ENCODE results near the gene CTNNA2. TPM values are rescaled to one million over a fixed set of nuclear protein-coding genes. Genes with fewer than 3 reads are reported as not detected.

Gene CTNNA2
- total and polyA plus RNA-seq, 5 donors: 0.08 to 0.42 (median 0.11) TPM; not detected in 1

DNA sequence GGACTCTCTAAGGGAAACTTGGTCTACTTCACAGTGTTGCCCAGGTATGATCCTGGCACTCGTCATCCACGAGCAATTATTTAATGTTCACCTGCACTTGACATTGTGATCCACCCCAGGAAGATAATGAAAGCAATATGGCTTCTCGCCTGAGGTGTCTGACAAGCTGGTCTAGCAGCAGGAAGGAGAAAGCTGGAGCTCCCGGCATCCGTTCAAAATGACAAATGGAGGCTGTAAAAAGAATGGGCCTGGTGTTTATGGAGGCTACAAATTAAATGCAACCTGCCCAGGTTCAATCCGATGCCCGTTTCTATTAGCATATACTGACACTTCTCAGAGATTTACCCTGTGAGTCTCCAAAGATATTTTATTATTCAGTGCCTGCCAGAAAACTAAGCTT is 317.6 kb downstream of the CTNNA2 start:
- DNase-seq (no peak), ATAC-seq (no peak)
- WGBS: 73% methylated on average over 7 of the region's 7 CpGs
- Histone ChIP-seq H3K9me3 (ENCODE audit: control insufficient read depth, low read length) (no peaks in the 10 kb centered on the region), H3K27me3 (ENCODE audit: control insufficient read depth, insufficient read depth) (no peaks in the 10 kb centered on the region), H3K4me3 (ENCODE audit: low read length) (no peak overlapping the region), H3K4me1 (ENCODE audit: control insufficient read depth, insufficient read depth, low read length) (no peaks in the 10 kb centered on the region), H3K27ac (ENCODE audit: low read length) (no peak overlapping the region)
- intact Hi-C loops (cut with DNase I): no loop called here

DNA sequence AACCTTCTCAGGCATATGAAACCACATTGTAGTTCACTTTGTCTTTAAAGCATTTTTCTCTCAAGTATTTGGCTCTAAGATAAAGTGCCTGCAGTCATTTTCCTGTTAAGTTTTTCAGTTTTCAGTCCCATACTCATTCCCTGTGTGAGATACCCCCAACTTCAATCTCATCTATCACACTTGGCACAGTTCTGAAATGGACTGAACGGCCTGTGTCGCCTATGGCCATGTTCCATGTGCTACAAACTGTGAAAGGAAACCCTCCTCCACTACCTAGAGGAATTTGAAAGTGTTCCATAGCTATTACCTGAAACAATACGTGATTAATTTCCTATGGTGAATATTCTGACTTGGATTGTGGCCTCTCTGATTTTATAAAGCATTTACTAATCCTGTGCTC is 319.1 kb downstream of the CTNNA2 start:
- DNase-seq (no peak), ATAC-seq (no peak)
- no peaks in the 10 kb centered on the region for H3K27me3 ChIP-seq (ENCODE audit: control insufficient read depth, insufficient read depth)
- no peak overlapping the region for H3K27ac ChIP-seq (ENCODE audit: low read length)
- no peaks in the 10 kb centered on the region for H3K4me1 ChIP-seq (ENCODE audit: control insufficient read depth, insufficient read depth, low read length)
- WGBS: 22% methylated on average over 3 of the region's 3 CpGs
- intact Hi-C loops (cut with DNase I): no loop called here
- no peak overlapping the region for H3K4me3 ChIP-seq (ENCODE audit: low read length)
- H3K9me3 ChIP-seq (ENCODE audit: control insufficient read depth, low read length): no peaks in the 10 kb centered on the region

DNA sequence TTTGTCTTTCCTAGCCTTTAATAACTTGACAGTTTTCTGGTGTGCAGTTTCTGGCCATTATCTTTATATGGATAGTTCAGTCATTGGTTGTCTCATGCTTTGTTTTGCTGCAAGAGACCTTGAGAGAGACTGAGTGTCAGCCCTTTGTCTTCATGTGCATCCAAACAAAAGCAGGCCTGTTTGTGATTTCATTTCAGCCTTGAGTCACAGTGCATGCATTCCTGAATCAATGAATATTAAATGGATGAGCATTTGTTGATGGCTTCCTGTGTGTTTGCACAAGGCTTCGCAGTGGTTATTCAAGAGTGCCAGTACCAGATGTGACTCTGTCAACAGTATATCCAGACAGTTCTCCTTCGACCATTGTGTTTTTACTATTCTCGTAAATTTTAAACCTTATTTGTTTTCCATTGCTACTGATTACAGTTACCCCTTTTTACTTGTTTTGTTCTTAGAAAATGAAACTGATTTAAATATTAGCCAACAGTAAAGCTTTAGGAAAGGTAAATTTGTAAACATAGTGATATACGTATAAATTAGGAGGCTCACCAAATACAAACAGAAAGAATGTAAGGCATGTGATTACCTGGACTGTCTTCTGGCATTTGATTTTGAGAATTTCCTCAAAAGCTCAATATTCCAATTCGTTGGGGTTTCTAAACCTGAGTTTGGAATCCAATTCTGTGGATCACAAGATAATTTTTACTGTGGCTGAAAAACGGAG is 319.8 kb downstream of the CTNNA2 start:
- no peak for ATAC-seq
- intact Hi-C loops (cut with DNase I): no loop called here

DNA sequence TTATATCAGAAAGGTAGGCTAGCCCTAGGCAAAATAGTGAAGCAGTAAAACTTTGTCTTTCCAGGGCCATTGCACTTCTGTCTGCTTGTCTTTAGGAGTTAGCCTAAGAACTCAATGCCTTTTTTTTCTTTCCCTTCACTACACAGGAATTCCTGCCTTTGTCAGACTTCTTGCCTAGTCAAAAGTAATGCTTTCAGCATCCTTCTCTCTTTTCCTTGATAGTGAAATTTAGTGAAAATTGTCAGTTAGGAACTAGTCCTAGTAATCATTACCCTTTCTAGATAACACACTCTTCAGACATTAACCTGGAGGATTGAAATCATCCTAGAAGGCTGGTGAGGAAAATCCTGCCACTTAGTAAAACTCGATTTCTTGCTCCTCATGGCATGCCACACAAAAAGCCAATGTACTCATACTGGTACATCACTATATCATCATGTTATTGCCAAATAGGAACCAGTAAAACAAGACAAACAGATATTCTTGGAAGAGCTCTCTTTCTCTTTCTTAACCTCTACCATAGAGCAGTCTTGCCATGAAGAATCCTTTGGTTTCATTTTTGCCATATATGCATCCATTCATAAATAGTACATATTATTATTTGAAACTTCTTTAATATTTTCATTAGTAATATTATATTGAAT is 320.5 kb downstream of the CTNNA2 start:
- WGBS: 62% methylated on average over 1 of the region's 1 CpG
- H3K4me3 ChIP-seq (ENCODE audit: low read length): no peak overlapping the region
- no peaks in the 10 kb centered on the region for H3K4me1 ChIP-seq (ENCODE audit: control insufficient read depth, insufficient read depth, low read length)
- DNase-seq (no peak), ATAC-seq (no peak)
- H3K27ac ChIP-seq (ENCODE audit: low read length): no peak overlapping the region
- no peaks in the 10 kb centered on the region for H3K27me3 ChIP-seq (ENCODE audit: control insufficient read depth, insufficient read depth)
- H3K9me3 ChIP-seq (ENCODE audit: control insufficient read depth, low read length): no peaks in the 10 kb centered on the region
- intact Hi-C loops (cut with DNase I): no loop called here

More for the DNA sequence above, 319.8 kb downstream of the CTNNA2 start:
- 56% methylated on average over 6 of the region's 6 CpGs for WGBS
- H3K4me3 ChIP-seq (ENCODE audit: low read length): no peak overlapping the region
- no peaks in the 10 kb centered on the region for H3K4me1 ChIP-seq (ENCODE audit: control insufficient read depth, insufficient read depth, low read length)
- DNase-seq: no peak
- H3K9me3 ChIP-seq (ENCODE audit: control insufficient read depth, low read length): no peaks in the 10 kb centered on the region
- no peaks in the 10 kb centered on the region for H3K27me3 ChIP-seq (ENCODE audit: control insufficient read depth, insufficient read depth)
- H3K27ac ChIP-seq (ENCODE audit: low read length): no peak overlapping the region

DNA sequence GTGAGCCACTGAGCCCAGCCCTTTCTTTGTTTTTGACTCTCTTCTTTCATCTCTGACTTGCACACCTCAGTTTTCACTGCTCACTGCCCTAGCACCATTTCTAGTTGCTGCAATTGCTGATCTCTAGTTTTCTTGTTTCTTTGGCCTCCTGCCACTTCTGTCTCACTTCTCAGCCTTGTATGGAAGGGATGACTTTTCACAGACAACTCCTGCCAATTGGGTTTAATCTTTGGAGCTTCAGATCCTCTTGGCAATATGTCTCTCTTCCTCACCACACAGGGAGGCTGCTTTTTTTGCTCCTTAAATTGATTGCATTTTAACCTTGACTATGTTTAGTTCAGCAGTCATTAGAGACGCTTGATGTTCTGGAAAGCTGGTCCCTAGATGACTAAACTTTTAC is 323.1 kb downstream of the CTNNA2 start:
- Histone ChIP-seq H3K9me3 (ENCODE audit: control insufficient read depth, low read length) (no peaks in the 10 kb centered on the region), H3K4me3 (ENCODE audit: low read length) (no peak overlapping the region), H3K4me1 (ENCODE audit: control insufficient read depth, insufficient read depth, low read length) (no peaks in the 10 kb centered on the region), H3K27me3 (ENCODE audit: control insufficient read depth, insufficient read depth) (no peaks in the 10 kb centered on the region), H3K27ac (ENCODE audit: low read length) (no peak overlapping the region)
- 66% methylated on average over 1 of the region's 1 CpG for WGBS
- intact Hi-C loops (cut with DNase I): no loop called here
- ATAC-seq: no peak
- DNase-seq: no peak

DNA sequence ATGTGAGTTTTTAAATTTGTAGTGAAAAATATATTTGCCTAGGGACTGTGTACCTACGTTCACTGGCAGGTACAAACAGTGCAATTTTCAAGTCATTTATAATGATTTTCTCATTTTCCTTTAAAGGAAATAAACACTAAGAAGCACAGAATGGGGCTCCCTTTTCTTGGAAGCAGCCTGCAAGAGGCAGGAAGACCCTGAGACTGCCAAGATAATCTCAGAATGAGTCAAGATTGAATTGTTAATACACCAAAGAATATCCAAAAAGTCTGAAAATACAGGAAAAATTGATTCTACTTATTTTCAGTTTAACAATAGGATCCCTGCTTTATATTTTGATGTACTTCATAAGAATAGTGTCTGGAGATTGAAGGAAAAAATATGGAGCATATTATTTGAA is 331.2 kb downstream of the CTNNA2 start:
- Histone ChIP-seq H3K27me3 (ENCODE audit: control insufficient read depth, insufficient read depth) (no peaks in the 10 kb centered on the region), H3K4me3 (ENCODE audit: low read length) (no peak overlapping the region), H3K27ac (ENCODE audit: low read length) (no peak overlapping the region), H3K4me1 (ENCODE audit: control insufficient read depth, insufficient read depth, low read length) (no peaks in the 10 kb centered on the region), H3K9me3 (ENCODE audit: control insufficient read depth, low read length) (no peaks in the 10 kb centered on the region)
- WGBS: 48% methylated on average over 1 of the region's 1 CpG
- no peak for DNase-seq
- intact Hi-C loops (cut with DNase I): no loop called here
- ATAC-seq: no peak

DNA sequence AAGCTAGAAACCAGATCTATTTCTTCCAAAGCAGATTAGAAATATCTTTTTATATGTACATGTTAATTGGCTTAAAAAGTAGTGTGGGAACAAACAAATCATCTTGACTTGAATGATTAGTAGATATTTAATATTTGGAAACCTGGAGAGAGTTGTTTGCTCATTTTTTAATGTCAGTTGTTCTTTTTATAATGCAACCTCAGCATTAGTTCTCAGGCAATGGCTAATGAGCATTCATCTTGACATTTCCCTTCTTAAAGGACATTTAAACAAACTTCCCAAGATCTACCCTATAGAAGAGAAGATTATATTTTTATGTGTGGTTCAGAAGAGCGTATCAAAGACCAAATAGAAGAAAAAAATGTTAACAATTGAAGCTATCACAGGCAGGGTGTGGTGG is 334.0 kb downstream of the CTNNA2 start:
- DNase-seq: no peak
- ATAC-seq: no peak

DNA sequence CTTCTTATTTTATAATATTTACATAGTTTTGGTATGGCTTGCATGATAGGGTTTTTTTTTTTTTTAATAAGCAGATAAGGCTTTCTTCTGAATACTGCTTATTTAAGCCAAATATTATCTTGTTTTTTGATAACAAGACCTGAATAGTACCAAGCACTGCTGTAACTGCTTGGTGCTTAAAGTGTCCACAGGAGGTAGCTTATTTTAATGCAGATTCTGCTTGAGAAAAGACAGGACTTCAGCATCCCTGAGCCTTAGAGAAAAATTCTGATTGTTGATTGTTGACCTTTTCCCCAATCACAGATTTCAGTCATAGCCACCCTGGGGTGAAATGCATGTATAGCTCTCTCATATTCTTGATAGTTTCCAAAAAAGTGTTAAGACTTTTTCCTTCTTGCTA is 336.4 kb downstream of the CTNNA2 start:
- Histone ChIP-seq H3K27ac (ENCODE audit: low read length) (no peak overlapping the region), H3K4me3 (ENCODE audit: low read length) (no peak overlapping the region), H3K27me3 (ENCODE audit: control insufficient read depth, insufficient read depth) (no peaks in the 10 kb centered on the region), H3K4me1 (ENCODE audit: control insufficient read depth, insufficient read depth, low read length) (no peaks in the 10 kb centered on the region), H3K9me3 (ENCODE audit: control insufficient read depth, low read length) (no peaks in the 10 kb centered on the region)
- intact Hi-C loops (cut with DNase I): no loop called here
- ATAC-seq: no peak
- DNase-seq: no peak

More for the DNA sequence above, 334.0 kb downstream of the CTNNA2 start:
- Histone ChIP-seq H3K4me1 (ENCODE audit: control insufficient read depth, insufficient read depth, low read length) (no peaks in the 10 kb centered on the region), H3K9me3 (ENCODE audit: control insufficient read depth, low read length) (no peaks in the 10 kb centered on the region), H3K27ac (ENCODE audit: low read length) (no peak overlapping the region), H3K4me3 (ENCODE audit: low read length) (no peak overlapping the region), H3K27me3 (ENCODE audit: control insufficient read depth, insufficient read depth) (no peaks in the 10 kb centered on the region)
- WGBS: 61% methylated on average over 1 of the region's 1 CpG
- intact Hi-C loops (cut with DNase I): no loop called here

DNA sequence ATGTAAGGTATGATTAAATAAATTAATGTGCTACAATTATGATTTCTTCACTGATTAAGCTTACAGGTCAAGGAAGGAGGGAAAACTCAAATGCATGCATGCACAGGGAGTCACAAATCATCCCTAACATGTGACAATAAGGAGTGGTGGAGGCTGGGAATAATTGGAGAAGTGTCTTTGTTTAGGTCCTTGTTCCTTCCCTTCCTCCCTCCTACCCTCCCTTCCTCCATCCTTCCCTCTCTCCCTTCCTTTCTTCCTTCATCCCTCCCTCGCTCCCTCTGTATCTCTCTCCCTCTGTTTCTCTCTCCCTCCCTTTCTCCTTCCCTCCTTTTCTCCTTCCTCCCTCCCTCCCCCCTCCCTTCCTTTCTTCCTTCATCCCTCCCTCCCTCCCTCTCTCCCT is 337.1 kb downstream of the CTNNA2 start:
- ATAC-seq (no peak), DNase-seq (no peak)
- WGBS: 96% methylated on average over 1 of the region's 1 CpG
- H3K27ac ChIP-seq (ENCODE audit: low read length): no peak overlapping the region
- no peaks in the 10 kb centered on the region for H3K4me1 ChIP-seq (ENCODE audit: control insufficient read depth, insufficient read depth, low read length)
- intact Hi-C loops (cut with DNase I): no loop called here
- H3K27me3 ChIP-seq (ENCODE audit: control insufficient read depth, insufficient read depth): no peaks in the 10 kb centered on the region
- no peaks in the 10 kb centered on the region for H3K9me3 ChIP-seq (ENCODE audit: control insufficient read depth, low read length)
- no peak overlapping the region for H3K4me3 ChIP-seq (ENCODE audit: low read length)

DNA sequence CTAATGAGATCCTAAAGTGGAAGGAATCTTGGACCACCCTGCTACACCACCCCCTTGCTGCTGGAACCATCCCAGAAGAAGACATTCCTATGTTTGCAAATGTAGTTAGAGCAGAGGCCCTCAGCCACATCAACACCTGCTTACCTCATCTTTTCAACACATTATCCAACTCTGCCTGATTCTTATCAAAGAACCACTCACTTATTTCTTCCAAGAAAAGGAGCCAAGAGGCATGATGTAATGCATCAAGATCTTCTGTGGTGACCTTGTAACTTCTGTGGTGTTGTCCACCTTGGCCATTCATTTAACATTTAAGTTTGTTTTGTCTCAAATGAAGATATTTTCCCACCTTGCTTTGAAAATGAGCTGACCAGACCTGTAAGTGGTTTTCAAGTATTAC is 338.1 kb downstream of the CTNNA2 start:
- DNase-seq: no peak

DNA sequence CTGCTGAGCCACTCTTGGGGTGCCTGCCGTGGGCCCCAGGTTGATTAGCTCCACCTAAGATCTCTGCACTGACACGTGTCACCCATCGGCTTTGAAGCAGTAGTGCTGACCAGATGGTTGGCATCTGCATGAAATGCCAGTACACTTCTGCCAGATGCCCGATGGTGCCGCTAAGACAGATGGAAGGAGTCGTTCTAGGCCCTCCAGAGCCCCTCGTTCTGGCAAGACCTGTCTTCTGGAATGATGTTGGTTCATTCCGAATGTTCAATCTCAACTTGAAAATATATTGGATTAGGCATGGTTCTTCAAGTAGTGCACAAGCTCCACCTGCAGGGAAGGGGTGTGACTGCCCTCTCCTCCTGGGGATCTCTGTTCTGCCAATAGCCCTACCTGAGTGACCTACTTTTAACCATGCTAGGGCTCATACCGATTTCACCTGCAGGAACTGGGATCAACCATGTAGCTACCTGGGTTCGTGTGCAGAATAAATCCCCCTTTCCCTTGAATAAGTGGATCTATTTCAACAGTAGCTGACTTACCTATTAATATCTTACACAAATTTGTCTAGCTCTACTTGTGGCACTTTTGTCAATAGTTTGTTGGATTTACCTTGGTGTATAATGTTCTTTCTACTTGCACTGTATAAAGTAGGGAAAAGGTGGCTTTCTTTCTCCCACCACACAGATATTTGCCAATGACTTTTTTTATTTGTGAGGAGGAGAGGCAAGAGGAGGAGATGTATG is 342.6 kb downstream of the CTNNA2 start:
- no peaks in the 10 kb centered on the region for H3K9me3 ChIP-seq (ENCODE audit: control insufficient read depth, low read length)
- intact Hi-C loops (cut with DNase I): no loop called here
- ATAC-seq: no peak
- H3K27me3 ChIP-seq (ENCODE audit: control insufficient read depth, insufficient read depth): no peaks in the 10 kb centered on the region
- no peak overlapping the region for H3K4me3 ChIP-seq (ENCODE audit: low read length)
- no peaks in the 10 kb centered on the region for H3K4me1 ChIP-seq (ENCODE audit: control insufficient read depth, insufficient read depth, low read length)
- WGBS: 54% methylated on average over 10 of the region's 10 CpGs
- H3K27ac ChIP-seq (ENCODE audit: low read length): no peak overlapping the region
- DNase-seq: no peak

More for the DNA sequence above, 338.1 kb downstream of the CTNNA2 start:
- no peak overlapping the region for H3K4me3 ChIP-seq (ENCODE audit: low read length)
- no peaks in the 10 kb centered on the region for H3K4me1 ChIP-seq (ENCODE audit: control insufficient read depth, insufficient read depth, low read length)
- H3K9me3 ChIP-seq (ENCODE audit: control insufficient read depth, low read length): no peaks in the 10 kb centered on the region
- H3K27ac ChIP-seq (ENCODE audit: low read length): no peak overlapping the region
- H3K27me3 ChIP-seq (ENCODE audit: control insufficient read depth, insufficient read depth): no peaks in the 10 kb centered on the region
- intact Hi-C loops (cut with DNase I): no loop called here
- ATAC-seq: no peak
